ENCODE data around the gene DOK1.

The DOK1 gene

GRCh38 chr2:74525717-74526648 is 28.5 kb upstream of the DOK1 start, which contains the start of gene DQX1:
TSS of gene DQX1 (minus strand) at chr2:74526231. CDS start at chr2:74525729, 502 bp downstream.
- DNase-seq: no peak

GRCh38 chr2:74526649-74527230 is 27.8 kb upstream of the DOK1 start:
- DNase-seq: no peak

GRCh38 chr2:74527741-74528140 is 26.8 kb upstream of the DOK1 start:
- no peak for DNase-seq

- DNase-seq: no peak
These were observed 25.7 kb upstream of the DOK1 start for GRCh38 chr2:74528600-74529356.

- peak; percentile 96 for DNase-seq
These were observed 24.9 kb upstream of the DOK1 start, which contains the start of the genes AUP1 and HTRA2 for GRCh38 chr2:74529357-74530238. TSS of gene AUP1 (minus strand) at chr2:74529706. CDS start at chr2:74529629, 77 bp downstream. TSS of gene HTRA2 (plus strand) at chr2:74529933. CDS start at chr2:74530007, 74 bp downstream.

GRCh38 chr2:74530239-74531187 is 24.0 kb upstream of the DOK1 start:
- peak; percentile 55 for DNase-seq

- DNase-seq: no peak
These were observed 22.9 kb upstream of the DOK1 start for GRCh38 chr2:74531666-74532065.

- no peak for DNase-seq
These were observed 22.3 kb upstream of the DOK1 start for GRCh38 chr2:74532222-74532621.

GRCh38 chr2:74533464-74533863 is 21.1 kb upstream of the DOK1 start:
- no peak for DNase-seq

- DNase-seq: no peak
These were observed 20.1 kb upstream of the DOK1 start for GRCh38 chr2:74534411-74534810.

- DNase-seq: no peak
These were observed 19.0 kb upstream of the DOK1 start for GRCh38 chr2:74535440-74535965.

GRCh38 chr2:74536166-74536950 is 18.2 kb upstream of the DOK1 start:
- no peak for DNase-seq

GRCh38 chr2:74537140-74537539 is 17.4 kb upstream of the DOK1 start:
- DNase-seq: no peak

- DNase-seq: no peak
These were observed 15.6 kb upstream of the DOK1 start for GRCh38 chr2:74538881-74539339.

GRCh38 chr2:74540291-74540690 is 14.2 kb upstream of the DOK1 start:
- DNase-seq: no peak

- DNase-seq: no peak
These were observed 11.5 kb upstream of the DOK1 start for GRCh38 chr2:74542978-74543377.

- no peak for DNase-seq
These were observed 9.9 kb upstream of the DOK1 start for GRCh38 chr2:74544634-74545033.

- no peak for DNase-seq
These were observed 8.5 kb upstream of the DOK1 start for GRCh38 chr2:74546004-74546403.

GRCh38 chr2:74548285-74548899 is 6.1 kb upstream of the DOK1 start:
- no peak for DNase-seq
